Type B pancreatic cell (in vitro differentiated cells): ENCODE measurements around the gene MZB1. TPM values are rescaled to one million over a fixed set of nuclear protein-coding genes. Genes with fewer than 3 reads are reported as not detected.

ENCODE experiments used
- DNase-seq: peaks from one replicate; pipeline ENCODE4 v3.0.0; 2021; ENCODE audit warnings: mixed read lengths; ENCODE audit not compliant: unreplicated experiment; ENCODE audit errors: extremely low spot score
- H3K27ac Mint-ChIP-seq: 2 replicates; pipeline ENCODE4 v1.8.0; 2021; ENCODE audit warnings: mild to moderate bottlenecking, mixed read lengths
- H3K27me3 Mint-ChIP-seq: 2 replicates; pipeline ENCODE4 v1.8.0; 2021; ENCODE audit warnings: mixed read lengths
- H3K36me3 Mint-ChIP-seq: 2 replicates; pipeline ENCODE4 v1.8.0; 2021; ENCODE audit warnings: mixed read lengths
- H3K4me1 Mint-ChIP-seq: one replicate; pipeline ENCODE4 v1.8.0; 2021; ENCODE audit warnings: mixed read lengths; ENCODE audit not compliant: unreplicated experiment
- H3K4me3 Mint-ChIP-seq: 2 replicates; pipeline ENCODE4 v1.8.0; 2021; ENCODE audit warnings: mild to moderate bottlenecking, mixed read lengths
- H3K9me3 Mint-ChIP-seq: 2 replicates; pipeline ENCODE4 v1.8.0; 2021; ENCODE audit warnings: mixed read lengths
- CTCF ChIP-seq: fragments of 200-600 bp; sonication (generic); conservative IDR thresholded peaks from 2 replicates; pipeline ENCODE4 v1.5.0; 2021; ENCODE audit warnings: antibody characterized with exemption, mild to moderate bottlenecking
- total RNA-seq: library from RNA; stranded (reverse); gene quantifications from 2 replicates; pipeline ENCODE4 v1.2.1, GENCODE V29; 2021; ENCODE audit warnings: low replicate concordance

Gene MZB1
- total RNA-seq, 1 donor from 2014 or later, result 0.22 TPM

- no peak for DNase-seq
- no peak overlapping the region for H3K4me3 Mint-ChIP-seq
- H3K36me3 Mint-ChIP-seq, result no peaks in the 10 kb centered on the region
- no peak overlapping the region for H3K27ac Mint-ChIP-seq
- no peaks in the 10 kb centered on the region for H3K9me3 Mint-ChIP-seq
- TF ChIP-seq CTCF, result no peak
- no peaks in the 10 kb centered on the region for H3K27me3 Mint-ChIP-seq
- H3K4me1 Mint-ChIP-seq, result peaks cover 7% of the 10 kb centered on the region
Measured at GRCh38 chr5:139378941-139379361, 10.8 kb downstream of the MZB1 start.

- no peaks in the 10 kb centered on the region for H3K27me3 Mint-ChIP-seq
- H3K27ac Mint-ChIP-seq, result no peak overlapping the region
- peaks cover 2% of the 10 kb centered on the region for H3K4me1 Mint-ChIP-seq
- no peaks in the 10 kb centered on the region for H3K9me3 Mint-ChIP-seq
- DNase-seq, result no peak
- H3K36me3 Mint-ChIP-seq, result peaks cover 3% of the 10 kb centered on the region
- no peak for TF ChIP-seq CTCF
- no peak overlapping the region for H3K4me3 Mint-ChIP-seq
Measured at GRCh38 chr5:139378101-139378825, 11.4 kb downstream of the MZB1 start.

- no peak for TF ChIP-seq CTCF
- Mint-ChIP-seq H3K4me3 (no peak overlapping the region), H3K27me3 (no peaks in the 10 kb centered on the region), H3K36me3 (peaks cover 7% of the 10 kb centered on the region), H3K27ac (no peak overlapping the region), H3K9me3 (no peaks in the 10 kb centered on the region), H3K4me1 (no peaks in the 10 kb centered on the region)
- DNase-seq, result no peak
Measured at GRCh38 chr5:139377226-139377625, 12.5 kb downstream of the MZB1 start.

GRCh38 chr5:139376364-139376763, 13.3 kb downstream of the MZB1 start:
- no peaks in the 10 kb centered on the region for H3K27me3 Mint-ChIP-seq
- no peak overlapping the region for H3K27ac Mint-ChIP-seq
- no peaks in the 10 kb centered on the region for H3K9me3 Mint-ChIP-seq
- no peak overlapping the region for H3K4me3 Mint-ChIP-seq
- no peak for DNase-seq
- TF ChIP-seq CTCF, result no peak
- H3K36me3 Mint-ChIP-seq, result peaks cover 13% of the 10 kb centered on the region
- H3K4me1 Mint-ChIP-seq, result no peaks in the 10 kb centered on the region

- no peak overlapping the region for H3K4me3 Mint-ChIP-seq
- H3K9me3 Mint-ChIP-seq, result no peaks in the 10 kb centered on the region
Measured at GRCh38 chr5:139374909-139375308, 14.8 kb downstream of the MZB1 start.

More at GRCh38 chr5:139374909-139375308, 14.8 kb downstream of the MZB1 start:
- no peak overlapping the region for H3K27ac Mint-ChIP-seq
- H3K36me3 Mint-ChIP-seq, result peaks cover 16% of the 10 kb centered on the region
- DNase-seq, result peak; percentile 32
- H3K27me3 Mint-ChIP-seq, result no peaks in the 10 kb centered on the region
- TF ChIP-seq CTCF, result no peak
- H3K4me1 Mint-ChIP-seq, result no peaks in the 10 kb centered on the region
